HG02610 (cell line): ENCODE data around the gene HAUS6.
A peak's percentile ranks its signal among the peaks of the same experiment; 100 is the strongest.
"Not testable (repeated sequence)": the region's sequence is repeated elsewhere in the genome, so short reads cannot be mapped to it uniquely, and the experiment has no call there.

ENCODE experiments used
- ATAC-seq: cut with Tn5 transposase; IDR thresholded peaks from one replicate; pipeline ENCODE4 v1.9.1; 2021; ENCODE audit warnings: mild to moderate bottlenecking, moderate library complexity; ENCODE audit not compliant: unreplicated experiment

Gene HAUS6

GRCh38 chr9:19102631-19103345 is at the start of gene HAUS6:
TSS of gene HAUS6 (minus strand) at chr9:19102904. CDS start at chr9:19102651, 253 bp downstream.
- ATAC-seq: peak; percentile 98

DNA sequence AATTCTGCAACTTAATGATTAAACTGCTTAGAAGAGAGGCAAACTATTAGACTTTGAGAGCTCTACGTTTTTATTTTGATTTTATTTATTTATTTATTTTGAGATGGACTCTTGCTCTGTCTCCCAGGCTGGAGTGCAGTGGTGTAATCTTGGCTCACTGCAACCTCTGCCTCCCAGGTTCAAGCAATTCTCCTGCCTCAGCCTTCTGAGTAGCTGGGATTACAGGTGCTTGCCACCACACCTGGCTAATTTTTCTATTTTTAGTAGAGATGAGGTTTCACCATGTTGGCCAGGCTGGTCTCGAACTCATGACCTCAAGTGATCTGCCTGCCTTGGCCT is 49.4 kb upstream of the HAUS6 start:
- not testable (repeated sequence) for ATAC-seq

- no peak for ATAC-seq
Observed at GRCh38 chr9:19151425-19152159, 48.9 kb upstream of the HAUS6 start.

GRCh38 chr9:19149230-19149629 is 46.5 kb upstream of the HAUS6 start:
- no peak for ATAC-seq

- no peak for ATAC-seq
Observed at GRCh38 chr9:19148187-19148586, 45.5 kb upstream of the HAUS6 start.

GRCh38 chr9:19146441-19147024 is 43.8 kb upstream of the HAUS6 start:
- ATAC-seq: no peak

GRCh38 chr9:19145881-19146280 is 43.2 kb upstream of the HAUS6 start:
- no peak for ATAC-seq

DNA sequence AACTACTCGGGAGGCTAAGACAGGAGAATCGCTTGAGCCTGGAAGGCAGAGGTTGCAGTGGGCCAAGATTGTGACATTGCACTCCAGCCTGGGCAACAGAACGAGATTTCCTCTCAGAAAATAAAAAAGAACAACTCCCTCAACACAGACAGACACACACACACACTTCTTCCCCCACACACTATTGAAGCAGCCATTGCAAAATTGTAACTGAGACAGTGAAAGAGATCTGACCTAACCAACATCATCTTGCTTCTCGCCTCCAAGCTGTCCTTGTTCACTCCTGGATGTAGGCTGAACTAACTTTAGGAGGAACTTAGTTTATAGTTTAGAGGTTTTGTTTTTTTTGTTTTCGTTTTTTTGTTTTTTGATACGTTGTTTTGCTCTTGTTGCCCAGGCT is 37.6 kb upstream of the HAUS6 start:
- no peak for ATAC-seq

DNA sequence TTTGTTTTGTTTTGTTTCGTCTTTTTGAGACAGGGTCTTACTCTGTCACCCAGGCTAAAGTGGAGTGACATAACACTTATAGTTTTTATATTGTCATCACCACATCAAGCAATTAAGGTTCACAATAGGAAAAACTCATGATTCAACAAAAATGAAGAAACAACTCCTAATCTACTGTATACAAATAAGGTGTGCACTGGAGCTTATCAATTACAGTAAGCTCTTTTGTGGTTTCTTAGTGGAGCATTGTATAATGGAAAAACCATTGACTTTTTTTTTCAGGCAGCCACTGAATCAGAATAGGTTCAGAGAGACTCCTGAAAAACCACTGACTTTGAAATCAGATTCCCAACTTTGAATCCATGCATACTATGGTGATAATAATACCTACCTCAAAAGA is 35.4 kb upstream of the HAUS6 start:
- no peak for ATAC-seq

GRCh38 chr9:19137282-19137681 is 34.6 kb upstream of the HAUS6 start:
- ATAC-seq: no peak

DNA sequence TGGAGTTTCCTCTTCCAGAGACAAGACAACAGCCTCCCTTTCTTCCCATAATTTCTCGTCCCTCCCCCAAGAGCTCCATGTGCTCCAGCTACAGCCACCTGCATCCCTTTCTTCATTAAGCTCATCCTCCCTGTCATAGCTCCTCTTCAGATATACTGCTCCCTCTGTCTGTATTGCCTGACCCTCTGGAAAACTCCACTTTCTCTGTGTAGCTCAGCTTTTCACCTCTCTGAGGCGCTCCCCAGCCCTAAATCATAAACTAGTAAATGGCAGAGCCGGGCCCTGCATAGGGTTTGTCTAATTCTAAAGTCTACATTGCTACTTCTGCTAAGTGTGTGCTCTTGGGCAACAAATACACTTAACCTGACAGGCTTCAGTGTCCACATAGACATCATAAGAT is 33.4 kb upstream of the HAUS6 start:
- no peak for ATAC-seq

- peak; percentile 41 for ATAC-seq
Observed at GRCh38 chr9:19133549-19134345, 31.0 kb upstream of the HAUS6 start.

DNA sequence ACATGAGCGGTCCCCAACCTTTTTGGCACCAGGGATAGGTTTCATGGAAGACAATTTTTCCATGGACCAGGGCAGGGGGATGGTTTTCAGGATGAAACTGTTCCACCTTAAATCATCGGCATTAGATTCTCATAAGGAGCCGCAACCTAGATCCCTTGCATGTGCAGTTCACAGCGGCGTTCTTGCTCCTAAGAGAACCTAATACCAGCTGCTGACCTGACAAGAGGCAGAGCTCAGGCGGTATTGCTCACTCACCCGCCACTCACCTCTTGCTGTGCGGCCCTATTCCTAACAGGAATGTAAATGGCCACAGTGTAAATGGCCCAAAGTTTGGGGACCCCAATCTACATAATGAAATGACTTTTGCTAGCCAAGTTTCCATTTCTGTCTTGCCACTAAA is 27.7 kb upstream of the HAUS6 start:
- no peak for ATAC-seq

DNA sequence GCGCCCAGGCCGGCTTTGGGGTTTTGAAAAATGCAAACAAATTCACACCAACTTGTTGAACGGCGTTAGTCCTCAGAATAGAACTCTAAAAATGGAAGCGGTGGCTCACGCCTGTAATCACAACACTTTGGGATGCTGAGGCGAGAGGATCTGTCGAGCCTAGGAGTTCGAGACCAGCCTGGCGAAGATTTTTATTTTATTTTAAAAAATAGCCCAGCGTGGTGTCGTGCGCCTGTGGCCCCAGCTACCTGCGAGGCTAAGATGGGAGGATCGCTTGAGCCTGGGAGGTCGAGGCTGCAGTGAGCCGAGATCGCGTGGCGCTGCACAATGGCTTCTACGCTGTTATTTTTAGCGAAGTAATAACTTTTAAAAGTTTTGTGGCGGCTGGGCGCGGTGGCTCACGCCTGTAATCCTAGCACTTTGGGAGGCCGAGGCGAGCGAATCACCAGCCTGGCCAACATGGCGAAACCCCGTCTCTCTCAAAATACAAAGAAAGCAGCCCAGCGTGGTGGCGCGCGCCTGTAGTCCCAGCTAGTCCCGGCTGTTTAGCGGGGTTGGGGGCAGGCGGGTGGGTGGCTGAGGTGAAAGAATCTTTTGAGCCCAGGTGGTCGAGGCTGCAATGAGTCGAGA is 25.3 kb upstream of the HAUS6 start:
- ATAC-seq: peak; percentile 8

- ATAC-seq: no peak
Observed at GRCh38 chr9:19124430-19124793, 21.7 kb upstream of the HAUS6 start.

DNA sequence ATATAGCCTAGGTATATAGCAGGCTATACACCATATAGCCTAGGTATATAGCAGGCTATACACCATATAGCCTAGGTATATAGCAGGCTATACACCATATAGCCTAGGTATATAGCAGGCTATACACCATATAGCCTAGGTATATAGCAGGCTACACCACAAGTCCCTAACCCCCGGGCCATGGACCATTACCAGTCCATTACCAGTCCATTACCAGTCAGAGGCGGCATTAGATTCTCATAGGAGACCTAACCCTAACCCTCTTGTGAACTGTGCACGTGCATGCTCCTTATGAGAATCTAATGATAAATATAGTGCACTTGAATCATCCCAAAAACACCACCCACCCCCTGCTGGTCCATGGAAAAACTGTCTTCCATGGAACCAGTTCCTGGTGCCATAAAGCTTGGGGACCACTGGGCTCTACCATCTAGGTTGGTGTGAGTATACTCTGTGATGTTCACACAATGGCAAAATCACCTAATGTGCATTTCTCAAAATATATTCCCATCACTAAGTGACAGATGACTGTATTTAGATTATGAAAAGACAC is 19.9 kb upstream of the HAUS6 start:
- ATAC-seq: no peak

GRCh38 chr9:19120877-19121276 is 18.2 kb upstream of the HAUS6 start:
- ATAC-seq: no peak

- ATAC-seq: no peak
Observed at GRCh38 chr9:19119801-19120440, 17.2 kb upstream of the HAUS6 start.

- no peak for ATAC-seq
Observed at GRCh38 chr9:19119246-19119645, 16.5 kb upstream of the HAUS6 start.

- no peak for ATAC-seq
Observed at GRCh38 chr9:19117039-19117716, 14.5 kb upstream of the HAUS6 start.
